Mucosa of stomach (tissue), 1 donor: ENCODE measurements around the gene ATP5F1E.

Experiments
- H3K27me3 ChIP-seq: one replicate; pipeline ENCODE4 v1.7.0; 2013; ENCODE audit warnings: mild to moderate bottlenecking, low read length; ENCODE audit not compliant: control insufficient read depth, insufficient read depth
- H3K36me3 ChIP-seq: one replicate; pipeline ENCODE4 v1.7.0; 2013; ENCODE audit warnings: low read length; ENCODE audit not compliant: control insufficient read depth, insufficient read depth
- H3K4me1 ChIP-seq: one replicate; pipeline ENCODE4 v1.7.0; 2013; ENCODE audit warnings: mild to moderate bottlenecking, low read length; ENCODE audit not compliant: control insufficient read depth, insufficient read depth
- H3K4me3 ChIP-seq: one replicate; pipeline ENCODE4 v1.7.0; 2013; ENCODE audit warnings: low read length
- H3K9ac ChIP-seq: one replicate; pipeline ENCODE4 v1.7.0; 2013; ENCODE audit warnings: mild to moderate bottlenecking, low read length, moderate library complexity
- H3K9me3 ChIP-seq: one replicate; pipeline ENCODE4 v1.7.0; 2013; ENCODE audit warnings: mild to moderate bottlenecking, low read length, moderate library complexity; ENCODE audit not compliant: control insufficient read depth
- donor health status: Pancreatic carcinoma.

Gene ATP5F1E

GRCh38 chr20:59006864-59007664 lies 25.1 kb downstream of the ATP5F1E start, which contains the start of gene CTSZ:
Gene CTSZ (minus strand): TSS chr20:59007254. CDS start chr20:59007128, 126 bp downstream.
- peak within 1 kb of the TSS; percentile 91 for H3K9ac ChIP-seq
- peak within 1 kb of the TSS; percentile 56 for H3K4me3 ChIP-seq
- H3K36me3 ChIP-seq = no peaks in the 10 kb centered on the region
- H3K9me3 ChIP-seq = no peaks in the 10 kb centered on the region
- H3K27me3 ChIP-seq = no peaks in the 10 kb centered on the region
- peaks cover 58% of the 10 kb centered on the region for H3K4me1 ChIP-seq

GRCh38 chr20:59006167-59006863 lies 25.8 kb downstream of the ATP5F1E start:
- Histone ChIP-seq H3K9ac (peak overlapping the region; percentile 91), H3K36me3 (no peaks in the 10 kb centered on the region), H3K9me3 (no peaks in the 10 kb centered on the region), H3K4me1 (peaks cover 54% of the 10 kb centered on the region), H3K27me3 (no peaks in the 10 kb centered on the region), H3K4me3 (peak overlapping the region; percentile 56)

GRCh38 chr20:59005523-59006166 lies 26.5 kb downstream of the ATP5F1E start:
- peak overlapping the region; percentile 56 for H3K4me3 ChIP-seq
- peaks cover 48% of the 10 kb centered on the region for H3K4me1 ChIP-seq
- H3K36me3 ChIP-seq = no peaks in the 10 kb centered on the region
- H3K9me3 ChIP-seq = no peaks in the 10 kb centered on the region
- H3K27me3 ChIP-seq = no peaks in the 10 kb centered on the region
- H3K9ac ChIP-seq = peak overlapping the region; percentile 91

GRCh38 chr20:59004763-59005522 lies 27.2 kb downstream of the ATP5F1E start:
- H3K4me1 ChIP-seq = peaks cover 41% of the 10 kb centered on the region
- no peaks in the 10 kb centered on the region for H3K36me3 ChIP-seq
- peak overlapping the region; percentile 56 for H3K4me3 ChIP-seq
- H3K27me3 ChIP-seq = no peaks in the 10 kb centered on the region
- no peak overlapping the region for H3K9ac ChIP-seq
- no peaks in the 10 kb centered on the region for H3K9me3 ChIP-seq

GRCh38 chr20:59004493-59004762 lies 27.7 kb downstream of the ATP5F1E start:
- Histone ChIP-seq H3K9ac (no peak overlapping the region), H3K4me3 (no peak overlapping the region), H3K9me3 (no peaks in the 10 kb centered on the region), H3K36me3 (no peaks in the 10 kb centered on the region), H3K27me3 (no peaks in the 10 kb centered on the region), H3K4me1 (peaks cover 37% of the 10 kb centered on the region)

GRCh38 chr20:59003836-59004492 lies 28.2 kb downstream of the ATP5F1E start:
- Histone ChIP-seq H3K4me1 (peaks cover 37% of the 10 kb centered on the region), H3K36me3 (no peaks in the 10 kb centered on the region), H3K9ac (no peak overlapping the region)

GRCh38 chr20:59002874-59003399 lies 29.2 kb downstream of the ATP5F1E start:
- no peaks in the 10 kb centered on the region for H3K36me3 ChIP-seq
- H3K27me3 ChIP-seq = no peaks in the 10 kb centered on the region
- H3K4me1 ChIP-seq = peaks cover 35% of the 10 kb centered on the region
- no peak overlapping the region for H3K9ac ChIP-seq
- H3K9me3 ChIP-seq = no peaks in the 10 kb centered on the region
- H3K4me3 ChIP-seq = no peak overlapping the region

More at GRCh38 chr20:59003836-59004492, 28.2 kb downstream of the ATP5F1E start:
- Histone ChIP-seq H3K4me3 (no peak overlapping the region), H3K9me3 (no peaks in the 10 kb centered on the region), H3K27me3 (no peaks in the 10 kb centered on the region)

GRCh38 chr20:59002388-59002787 lies 29.7 kb downstream of the ATP5F1E start:
- H3K27me3 ChIP-seq = no peaks in the 10 kb centered on the region
- no peaks in the 10 kb centered on the region for H3K36me3 ChIP-seq
- H3K4me3 ChIP-seq = no peak overlapping the region
- H3K9me3 ChIP-seq = no peaks in the 10 kb centered on the region
- peaks cover 29% of the 10 kb centered on the region for H3K4me1 ChIP-seq
- no peak overlapping the region for H3K9ac ChIP-seq

- Histone ChIP-seq H3K4me3 (no peak overlapping the region), H3K9ac (no peak overlapping the region), H3K4me1 (peaks cover 27% of the 10 kb centered on the region), H3K27me3 (no peaks in the 10 kb centered on the region), H3K9me3 (no peaks in the 10 kb centered on the region), H3K36me3 (no peaks in the 10 kb centered on the region)
Measured at GRCh38 chr20:59001449-59002171, 30.5 kb downstream of the ATP5F1E start.

GRCh38 chr20:59001068-59001448 lies 31.1 kb downstream of the ATP5F1E start:
- Histone ChIP-seq H3K4me3 (no peak overlapping the region), H3K9ac (no peak overlapping the region), H3K4me1 (peaks cover 22% of the 10 kb centered on the region), H3K27me3 (no peaks in the 10 kb centered on the region), H3K36me3 (peaks cover 1% of the 10 kb centered on the region), H3K9me3 (no peaks in the 10 kb centered on the region)

GRCh38 chr20:59000326-59000725 lies 31.8 kb downstream of the ATP5F1E start:
- H3K27me3 ChIP-seq = no peaks in the 10 kb centered on the region
- no peak overlapping the region for H3K4me3 ChIP-seq
- H3K36me3 ChIP-seq = peaks cover 8% of the 10 kb centered on the region
- H3K9ac ChIP-seq = no peak overlapping the region
- H3K4me1 ChIP-seq = peaks cover 15% of the 10 kb centered on the region
- H3K9me3 ChIP-seq = no peaks in the 10 kb centered on the region
